GM21447 (cell line): ENCODE results near the gene YIF1A.

ENCODE experiments used
- ATAC-seq: cut with Tn5 transposase; IDR thresholded peaks from one replicate; pipeline ENCODE4 v1.9.1; 2021; ENCODE audit not compliant: unreplicated experiment

The YIF1A gene

GRCh38 chr11:66248903-66249302, 40.0 kb downstream of the YIF1A start:
- no peak for ATAC-seq

GRCh38 chr11:66247801-66248200, 41.1 kb downstream of the YIF1A start:
- ATAC-seq: no peak

GRCh38 chr11:66247295-66247694, 41.6 kb downstream of the YIF1A start:
- no peak for ATAC-seq

- no peak for ATAC-seq
Observed at GRCh38 chr11:66243782-66244535, 45.0 kb downstream of the YIF1A start.

GRCh38 chr11:66242095-66242765, 46.7 kb downstream of the YIF1A start:
- ATAC-seq: no peak

GRCh38 chr11:66240781-66241136, 48.2 kb downstream of the YIF1A start:
- ATAC-seq: no peak

- ATAC-seq: no peak
Observed at GRCh38 chr11:66239998-66240780, 48.8 kb downstream of the YIF1A start.

- no peak for ATAC-seq
Observed at GRCh38 chr11:66239511-66239910, 49.4 kb downstream of the YIF1A start.

GRCh38 chr11:66238786-66239413, 50.0 kb downstream of the YIF1A start:
- no peak for ATAC-seq

- no peak for ATAC-seq
Observed at GRCh38 chr11:66237867-66238266, 51.1 kb downstream of the YIF1A start.

GRCh38 chr11:66235141-66235540, 53.8 kb downstream of the YIF1A start:
- ATAC-seq: no peak
